ENCODE measurements around the gene TEAD1.

TEAD1 gene

DNA sequence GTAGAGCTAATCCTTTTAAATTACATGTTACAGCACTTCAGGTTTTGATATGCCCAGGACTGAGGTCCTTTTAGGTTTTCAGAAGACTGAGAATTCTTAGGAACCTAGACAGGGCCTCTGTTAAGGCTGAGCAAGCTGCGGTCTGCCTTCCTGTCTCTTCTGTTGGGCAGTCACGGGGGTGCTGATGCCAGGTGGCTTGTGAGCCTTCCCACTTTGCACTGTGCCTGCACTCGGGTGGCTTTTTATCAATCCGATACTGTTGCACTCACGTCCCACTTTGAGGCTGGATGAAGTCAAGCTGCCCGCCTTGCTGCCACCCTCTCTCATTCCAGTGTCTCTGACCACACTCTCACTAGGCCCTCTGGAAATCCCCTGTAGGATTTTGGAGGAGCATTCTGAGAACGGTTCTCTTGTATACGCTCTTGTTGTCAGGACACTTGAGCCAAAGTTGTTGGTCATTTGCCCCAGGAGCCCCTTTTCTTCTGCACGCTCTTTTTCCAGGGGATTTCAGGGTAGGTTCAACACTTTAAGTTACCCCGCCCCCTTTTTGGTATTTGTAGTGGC, 141.8 kb downstream of the TEAD1 start:
- TF ChIP-seq, protein P1, sequence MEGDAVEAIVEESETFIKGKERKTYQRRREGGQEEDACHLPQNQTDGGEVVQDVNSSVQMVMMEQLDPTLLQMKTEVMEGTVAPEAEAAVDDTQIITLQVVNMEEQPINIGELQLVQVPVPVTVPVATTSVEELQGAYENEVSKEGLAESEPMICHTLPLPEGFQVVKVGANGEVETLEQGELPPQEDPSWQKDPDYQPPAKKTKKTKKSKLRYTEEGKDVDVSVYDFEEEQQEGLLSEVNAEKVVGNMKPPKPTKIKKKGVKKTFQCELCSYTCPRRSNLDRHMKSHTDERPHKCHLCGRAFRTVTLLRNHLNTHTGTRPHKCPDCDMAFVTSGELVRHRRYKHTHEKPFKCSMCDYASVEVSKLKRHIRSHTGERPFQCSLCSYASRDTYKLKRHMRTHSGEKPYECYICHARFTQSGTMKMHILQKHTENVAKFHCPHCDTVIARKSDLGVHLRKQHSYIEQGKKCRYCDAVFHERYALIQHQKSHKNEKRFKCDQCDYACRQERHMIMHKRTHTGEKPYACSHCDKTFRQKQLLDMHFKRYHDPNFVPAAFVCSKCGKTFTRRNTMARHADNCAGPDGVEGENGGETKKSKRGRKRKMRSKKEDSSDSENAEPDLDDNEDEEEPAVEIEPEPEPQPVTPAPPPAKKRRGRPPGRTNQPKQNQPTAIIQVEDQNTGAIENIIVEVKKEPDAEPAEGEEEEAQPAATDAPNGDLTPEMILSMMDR (IDR thresholded peaks at IDR 0.05; ENCODE audit: insufficient read depth, low read depth, low read length, missing control alignments) = no peak
- H3K4me3 ChIP-seq (ENCODE audit: low read length) = no peak overlapping the region
- no peak for DNase-seq (ENCODE audit: low read depth)

DNA sequence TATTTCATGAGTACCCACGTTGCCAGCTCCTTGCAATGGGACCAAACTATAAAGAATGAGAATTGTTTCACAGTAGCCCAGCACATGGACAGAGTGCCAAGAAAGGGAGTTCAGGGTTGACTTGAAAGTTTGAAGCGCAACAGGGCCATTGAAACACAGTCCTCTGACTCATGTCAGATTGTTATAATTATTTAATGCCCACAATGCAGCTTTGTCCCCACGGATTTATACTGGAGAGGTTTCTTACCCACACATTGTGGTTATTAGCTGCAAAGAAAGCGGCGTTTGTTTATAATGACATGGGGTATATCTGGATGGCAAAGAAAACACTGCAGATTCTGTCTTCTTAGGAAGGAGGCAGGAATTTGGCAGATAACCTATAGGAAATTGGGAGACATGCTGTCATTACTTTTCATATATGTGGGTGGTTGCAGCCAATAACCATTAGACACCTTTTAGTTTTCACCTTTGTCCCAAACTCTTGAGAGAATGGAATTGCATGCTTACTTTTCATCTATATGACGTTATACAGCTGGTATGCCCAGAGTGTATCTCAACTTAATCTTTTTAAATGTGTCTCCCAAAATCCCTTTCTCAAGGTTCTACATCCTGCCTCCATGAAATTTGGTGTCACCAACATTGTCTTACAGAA, 143.6 kb downstream of the TEAD1 start:
- TF ChIP-seq, protein P1 (IDR thresholded peaks at IDR 0.05; ENCODE audit: insufficient read depth, low read depth, low read length, missing control alignments) = no peak
- H3K4me3 ChIP-seq (ENCODE audit: low read length) = no peak overlapping the region
- no peak for DNase-seq (ENCODE audit: low read depth)

DNA sequence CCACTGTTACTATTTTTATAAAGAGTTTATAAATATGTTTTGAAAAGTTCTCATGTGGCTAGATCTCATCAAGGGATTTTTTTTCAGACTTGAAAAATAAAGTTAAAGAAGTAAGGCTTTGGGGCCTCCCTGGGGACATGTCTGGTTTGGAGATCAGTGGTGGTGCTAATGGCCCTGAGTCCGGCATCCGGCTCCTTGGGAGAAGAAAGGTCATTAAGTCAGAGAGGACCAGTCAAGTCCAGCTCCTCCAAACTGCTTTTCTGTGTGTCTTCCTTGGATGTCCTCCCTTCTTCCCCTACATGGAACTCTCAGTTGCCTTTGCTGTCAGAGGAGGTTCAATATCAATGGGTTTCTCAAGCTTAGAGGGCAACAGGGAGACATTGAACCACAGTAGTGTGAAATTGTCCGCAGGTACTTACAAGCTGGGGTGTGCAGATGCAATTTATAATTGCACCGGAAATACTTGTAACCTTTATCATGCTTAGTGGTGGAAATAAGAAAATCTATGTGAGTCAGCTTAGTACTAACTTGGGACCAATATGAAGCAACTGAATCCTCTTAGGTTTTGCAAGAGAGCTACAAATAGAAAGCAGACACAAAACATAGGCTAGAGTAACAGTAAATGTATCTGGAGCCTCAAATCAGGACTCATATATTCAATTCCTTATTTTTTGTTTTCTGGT, 144.3 kb downstream of the TEAD1 start:
- peak; percentile 85 for DNase-seq (ENCODE audit: low read depth)
- H3K4me3 ChIP-seq (ENCODE audit: low read length) = no peak overlapping the region
- TF ChIP-seq, protein P1 (IDR thresholded peaks at IDR 0.05; ENCODE audit: insufficient read depth, low read depth, low read length, missing control alignments) = no peak

DNA sequence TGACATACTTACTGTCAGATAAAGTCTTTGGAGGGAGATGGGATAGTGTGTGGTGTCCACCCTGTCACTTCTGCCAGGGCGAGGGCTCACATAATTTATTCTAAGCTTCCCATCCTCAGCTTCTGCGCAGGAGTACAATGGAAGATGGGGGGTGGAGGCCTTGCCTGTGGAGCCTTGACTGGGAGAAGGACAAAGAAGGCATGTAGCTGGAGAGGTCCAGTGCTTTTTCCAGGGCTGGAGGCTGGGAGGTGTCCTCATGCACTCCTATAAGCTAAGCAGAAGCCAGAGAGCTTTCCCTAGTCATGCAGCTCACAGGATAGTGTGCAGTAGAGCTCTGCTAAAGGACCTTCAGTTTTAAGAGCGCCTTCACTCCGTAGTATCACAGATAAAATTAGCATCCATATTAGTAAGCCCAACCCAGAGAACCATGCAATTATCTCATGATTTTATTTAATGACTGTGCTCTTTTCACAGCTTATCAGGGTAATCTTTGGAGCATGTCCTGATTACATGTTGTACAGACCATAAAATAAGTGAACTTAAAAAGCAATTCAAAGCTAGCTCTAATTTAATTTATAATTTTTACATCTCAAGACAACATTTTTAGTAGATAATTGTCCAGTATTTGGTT, 148.3 kb downstream of the TEAD1 start:
- no peak for DNase-seq (ENCODE audit: low read depth)
- no peak overlapping the region for H3K4me3 ChIP-seq (ENCODE audit: low read length)
- TF ChIP-seq, protein P1 (IDR thresholded peaks at IDR 0.05; ENCODE audit: insufficient read depth, low read depth, low read length, missing control alignments) = no peak

DNA sequence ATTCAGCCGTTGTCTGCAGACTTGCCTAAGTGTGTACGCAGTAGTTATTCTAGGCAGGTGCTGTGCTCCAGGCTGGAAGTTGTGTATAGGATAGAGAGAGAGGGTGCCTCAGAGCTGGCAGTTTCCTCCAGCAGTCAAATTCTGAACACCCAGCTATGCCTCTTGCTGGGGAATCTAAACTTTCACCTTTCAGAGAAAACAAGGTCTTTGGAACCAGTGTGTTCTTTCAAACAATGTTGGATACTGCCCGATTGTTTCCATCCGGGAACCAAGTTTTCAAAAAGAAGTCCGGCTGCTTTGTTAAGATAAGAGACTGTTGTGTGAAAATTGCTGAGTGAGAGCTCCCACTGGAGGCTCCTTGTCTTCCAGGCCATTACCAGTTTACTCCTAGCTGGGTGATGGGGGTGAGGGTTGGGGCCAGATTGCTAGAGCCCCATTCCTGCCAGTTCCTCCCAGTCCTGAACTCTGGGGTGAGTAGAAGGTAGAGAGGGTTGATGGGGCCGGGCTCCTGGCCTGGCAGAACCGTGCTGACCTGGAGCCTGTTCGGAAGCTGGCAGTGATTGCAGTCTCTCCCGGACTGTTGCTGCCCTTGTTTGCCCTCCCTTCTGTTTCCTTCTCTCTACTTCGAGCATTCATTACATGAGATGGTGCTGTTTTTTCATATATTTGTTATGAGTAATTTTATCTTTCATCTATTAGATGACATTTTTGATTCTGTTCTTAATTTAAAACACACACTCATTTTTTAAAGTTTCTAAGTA, 150.2 kb downstream of the TEAD1 start:
- TF ChIP-seq, protein P1 (IDR thresholded peaks at IDR 0.05; ENCODE audit: insufficient read depth, low read depth, low read length, missing control alignments) = no peak
- no peak for DNase-seq (ENCODE audit: low read depth)
- no peak overlapping the region for H3K4me3 ChIP-seq (ENCODE audit: low read length)

DNA sequence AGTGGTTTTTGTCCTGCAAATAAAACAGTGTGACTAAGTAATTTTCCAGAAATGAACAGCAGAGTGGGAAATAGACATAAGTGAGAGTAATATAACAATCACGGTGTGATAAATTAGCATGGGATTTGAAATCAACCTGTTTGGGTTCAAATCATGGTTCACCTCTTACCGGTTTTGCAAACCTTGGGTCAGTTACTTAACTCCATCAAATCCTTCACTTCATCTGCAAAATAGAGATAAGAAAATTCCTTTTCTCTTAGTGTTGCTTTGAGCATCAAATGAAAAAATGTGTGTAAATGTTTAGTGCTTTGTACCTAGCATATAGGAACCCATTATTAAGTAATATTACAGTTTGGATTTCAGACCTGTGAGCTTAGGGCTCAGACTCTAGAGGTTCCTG, 152.2 kb downstream of the TEAD1 start:
- TF ChIP-seq, protein P1 (IDR thresholded peaks at IDR 0.05; ENCODE audit: insufficient read depth, low read depth, low read length, missing control alignments) = no peak

More for the DNA sequence above, 152.2 kb downstream of the TEAD1 start:
- H3K4me3 ChIP-seq (ENCODE audit: low read length) = no peak overlapping the region
- DNase-seq (ENCODE audit: low read depth) = no peak

Data from epithelial cell of esophagus (primary cell).